Activated CD4-positive, alpha-beta T cell treated with anti-CD3 and anti-CD28 coated beads for 36 hours (primary cell): ENCODE measurements around the gene PRDM12. TPM values are rescaled to one million over a fixed set of nuclear protein-coding genes. Genes with fewer than 3 reads are reported as not detected.

Experiments used
- ATAC-seq: fragments of 200-7000 bp; cut with Tn5 transposase; one replicate; pipeline ENCODE4 v1.10.0; 2021; ENCODE audit warnings: mild to moderate bottlenecking, moderate library complexity
- CTCF ChIA-PET: fragments of 350-600 bp; sonication (Branson Sonifier 250); formaldehyde crosslinking; loops from one replicate; lab custom pipeline; 2021; ENCODE audit warnings: antibody characterized with exemption; lab: Charles Lee
- POLR2A ChIA-PET: fragments of 350-600 bp; sonication (Branson Sonifier 250); formaldehyde crosslinking; loops from one replicate; lab custom pipeline; 2021; ENCODE audit warnings: antibody characterized with exemption, inconsistent platforms; lab: Charles Lee
- DNase-seq: peaks from one replicate; pipeline ENCODE4 v3.0.0-alpha.2; 2020
- H3K27ac Mint-ChIP-seq: one replicate; pipeline ENCODE4 v1.8.0; 2021; ENCODE audit warnings: mixed read lengths
- H3K27me3 Mint-ChIP-seq: one replicate; pipeline ENCODE4 v1.8.0; 2021; ENCODE audit warnings: mixed read lengths
- H3K36me3 Mint-ChIP-seq: one replicate; pipeline ENCODE4 v1.8.0; 2021; ENCODE audit warnings: low read depth, mixed read lengths
- H3K4me1 Mint-ChIP-seq: one replicate; pipeline ENCODE4 v1.8.0; 2021; ENCODE audit warnings: mixed read lengths
- H3K4me3 Mint-ChIP-seq: one replicate; pipeline ENCODE4 v1.8.0; 2021; ENCODE audit warnings: mild to moderate bottlenecking, moderate library complexity, mixed read lengths
- H3K9me3 Mint-ChIP-seq: one replicate; pipeline ENCODE4 v1.8.0; 2021; ENCODE audit warnings: low read depth, mixed read lengths
- intact Hi-C, 2 experiments: fragments of 100-400 bp; cut with DNase I in 1 of 2; cut with micrococcal nuclease in 1 of 2; formaldehyde crosslinking; loops; one replicate each; pipeline versions ENCODE4 v1.14.2 to v1.15.1; 2022 to 2024; cut with DNase I, micrococcal nuclease
- microRNA-seq: library from miRNA; unstranded; fragments of <30 nt; microRNA quantifications from one replicate; pipeline ENCODE4 v1.2.0, GENCODE V29; 2021; ENCODE audit warnings: borderline replicate concordance
- total RNA-seq, 2 experiments: library from RNA; stranded (reverse); gene quantifications; one replicate each; pipeline ENCODE4 v1.2.3, GENCODE V29; 2021

Gene PRDM12
- total RNA-seq, 2 experiments from 2014 or later, result 0.09 TPM; not detected in 1

DNA sequence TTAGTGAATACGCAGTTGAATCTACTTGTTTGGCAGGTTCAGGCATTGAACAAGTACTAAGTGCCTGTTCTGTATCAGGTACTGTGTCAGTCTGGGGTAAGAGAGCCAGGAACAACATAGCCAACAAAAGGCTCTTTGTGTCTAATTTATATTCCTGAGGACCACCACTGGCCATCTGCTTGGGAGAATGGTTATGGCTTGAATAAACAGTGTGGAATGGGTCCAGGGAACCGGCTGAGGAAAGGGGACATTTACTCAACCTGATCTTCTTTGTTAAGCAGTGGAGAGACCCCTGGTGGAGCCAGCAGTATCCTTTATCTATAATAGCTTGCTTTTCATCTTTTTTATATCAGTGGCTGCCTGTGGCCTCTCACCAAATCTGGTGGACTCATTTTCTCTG is 67.7 kb downstream of the PRDM12 start:
- Mint-ChIP-seq H3K27ac (no peak overlapping the region), H3K27me3 (no peaks in the 10 kb centered on the region), H3K9me3 (no peaks in the 10 kb centered on the region), H3K4me1 (peaks cover 23% of the 10 kb centered on the region), H3K4me3 (no peak overlapping the region), H3K36me3 (peaks cover 3% of the 10 kb centered on the region)
- ChIA-PET POLR2A (no interaction called here), CTCF (interaction anchor here (0.6 to 2.3 kb wide), 3 partner anchors 31 to 91 kb away, joined by 3 to 11 read pairs (median 3); no protein-coding TSS in a partner anchor)
- no peak for DNase-seq
- intact Hi-C loops, result no loop called here
- no peak for ATAC-seq

Small RNA genes within 50 kb of the gene (microRNA-seq; reads per million reads assigned to microRNA genes)
- gene MIR6856, result not detected

Other genes with a start within 250 kb of the PRDM12 start
- 1 to 10 TPM; 8.6 to 9.3 TPM for gene ASS1, start 219.6 kb upstream of the PRDM12 start, total RNA-seq
- 10 to 100 TPM; 36.4 to 38.5 TPM for gene FUBP3, start 85.0 kb upstream of the PRDM12 start, total RNA-seq
- gene EXOSC2, start 29.2 kb downstream of the PRDM12 start, total RNA-seq, result 10 to 100 TPM; 67.9 to 86.0 TPM
- 10 to 100 TPM; 31.8 to 32.3 TPM for gene ABL1, start 170.7 kb downstream of the PRDM12 start, total RNA-seq
- not detected for gene QRFP, start 232.2 kb downstream of the PRDM12 start, total RNA-seq